GM19395 (cell line): ENCODE results near the gene HAO2.
"Not testable (repeated sequence)": the region's sequence is repeated elsewhere in the genome, so short reads cannot be mapped to it uniquely, and the experiment has no call there.

Source experiments
- ATAC-seq: cut with Tn5 transposase; IDR thresholded peaks from one replicate; pipeline ENCODE4 v1.9.1; 2021; ENCODE audit warnings: mild to moderate bottlenecking, moderate library complexity; ENCODE audit not compliant: unreplicated experiment

The HAO2 gene

GRCh38 chr1:119376594-119376993 is 8.0 kb downstream of the HAO2 start:
- no peak for ATAC-seq

- ATAC-seq = not testable (repeated sequence)
Observed at GRCh38 chr1:119377594-119377993, 9.0 kb downstream of the HAO2 start.

DNA sequence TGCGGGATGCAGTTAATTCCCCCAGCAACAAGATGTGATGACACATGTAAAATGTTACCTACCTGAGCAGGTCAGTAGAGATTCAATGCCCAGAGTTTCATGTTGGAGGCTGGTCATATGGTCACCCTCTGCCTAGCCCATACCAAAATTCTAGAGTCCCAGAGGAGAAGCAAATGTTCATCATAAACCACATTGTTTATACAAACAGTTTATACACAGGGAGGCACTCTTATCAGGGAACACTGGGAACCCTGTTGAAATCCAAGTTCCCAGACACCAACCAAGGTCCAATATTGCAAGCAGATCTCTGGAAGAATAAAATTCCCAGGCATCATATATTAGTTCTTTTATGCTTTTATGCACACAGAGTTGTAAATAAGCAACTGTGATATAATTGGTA is 10.5 kb downstream of the HAO2 start:
- ATAC-seq = no peak

GRCh38 chr1:119380304-119380703 is 11.7 kb downstream of the HAO2 start:
- ATAC-seq = no peak

DNA sequence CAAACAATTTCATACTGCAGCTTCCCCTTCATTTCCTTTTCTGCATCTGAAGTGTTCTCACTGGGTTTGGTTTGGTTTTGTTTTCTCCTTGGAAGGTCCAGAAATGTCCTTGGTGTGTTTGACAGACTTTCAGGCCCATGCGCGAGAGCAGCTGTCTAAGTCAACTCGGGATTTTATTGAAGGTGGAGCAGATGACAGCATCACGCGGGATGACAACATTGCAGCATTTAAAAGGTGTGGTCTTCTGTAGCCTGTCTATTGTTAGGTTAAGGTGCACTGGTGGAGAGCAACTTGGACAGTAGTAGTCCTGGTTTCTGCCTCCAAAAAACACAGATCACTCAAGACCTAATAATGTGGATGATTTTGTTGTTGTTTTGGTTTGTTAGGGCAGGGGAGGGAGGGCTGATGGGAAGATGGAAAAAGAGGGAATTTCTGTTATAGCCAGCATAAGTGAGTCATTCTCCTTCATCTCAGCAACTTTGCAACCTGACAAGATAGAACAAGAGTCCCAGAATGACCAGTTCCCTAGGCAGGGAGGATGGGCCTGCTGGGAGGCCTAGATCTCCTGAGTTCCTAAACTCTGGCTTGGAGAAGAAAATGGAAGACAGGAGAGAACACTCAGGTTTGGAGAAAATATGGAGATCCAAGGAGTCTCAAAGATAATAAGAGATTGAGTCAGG is 12.5 kb downstream of the HAO2 start:
- ATAC-seq = no peak

GRCh38 chr1:119384591-119384990 is 16.0 kb downstream of the HAO2 start:
- no peak for ATAC-seq

DNA sequence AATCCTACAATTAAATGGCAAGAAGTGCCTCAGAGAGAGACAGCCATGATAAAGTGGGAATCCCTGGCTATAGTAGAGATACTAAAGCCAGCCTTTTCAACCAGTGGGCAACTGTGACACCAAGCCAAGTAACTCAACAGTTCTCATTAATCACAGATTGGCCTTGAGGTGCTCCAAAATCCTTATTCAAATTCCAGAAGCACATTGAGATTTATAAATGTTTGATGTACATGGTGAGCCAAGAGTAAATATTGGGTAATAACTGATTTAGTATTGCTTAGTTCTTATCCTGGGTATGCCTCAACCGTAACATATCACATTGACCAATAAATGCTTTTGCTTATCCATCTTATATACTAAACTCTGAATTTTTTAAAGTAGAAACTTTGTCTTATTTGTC is 17.1 kb downstream of the HAO2 start:
- no peak for ATAC-seq

GRCh38 chr1:119387858-119388257 is 19.3 kb downstream of the HAO2 start:
- no peak for ATAC-seq

GRCh38 chr1:119388450-119388849 is 19.9 kb downstream of the HAO2 start:
- no peak for ATAC-seq

- no peak for ATAC-seq
Observed at GRCh38 chr1:119390526-119390925, 21.9 kb downstream of the HAO2 start.

DNA sequence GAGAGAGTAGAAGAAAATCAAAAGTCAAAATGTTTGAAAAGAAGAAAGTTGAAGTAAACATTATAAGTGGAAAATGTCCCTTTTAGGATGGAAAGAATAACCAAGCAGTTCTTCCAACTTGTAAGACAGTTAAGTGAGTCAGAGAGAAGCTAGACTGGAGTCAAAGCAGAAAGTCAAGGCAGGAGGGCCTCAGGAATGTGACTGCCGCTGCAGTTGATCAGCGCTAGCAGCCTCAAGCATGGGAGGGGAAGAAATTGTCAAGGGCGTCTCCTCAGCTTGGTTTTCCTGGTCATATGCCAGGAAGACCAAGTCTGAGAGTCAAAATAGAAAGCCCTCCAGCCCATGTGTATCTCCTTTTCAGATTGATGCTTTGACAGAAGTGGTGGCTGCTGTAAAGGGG is 23.2 kb downstream of the HAO2 start:
- ATAC-seq = no peak

DNA sequence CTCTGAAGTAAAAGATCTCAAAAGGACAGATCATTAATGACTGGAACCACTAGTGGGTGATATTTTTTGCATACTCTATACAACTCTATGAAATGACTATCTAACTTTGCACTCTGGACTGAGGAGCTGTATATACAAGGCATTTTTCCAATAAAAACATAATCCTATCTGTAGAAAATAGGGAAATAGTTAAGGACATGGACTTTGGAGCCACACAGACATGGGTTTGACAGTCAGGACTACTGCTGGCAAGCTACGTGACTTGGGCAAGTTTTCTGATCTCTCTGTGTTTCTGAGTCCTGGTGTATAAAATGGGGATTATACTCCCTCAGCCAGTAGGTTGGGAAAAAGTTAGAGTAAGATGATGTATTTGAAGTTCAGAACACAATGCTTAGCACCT is 25.5 kb downstream of the HAO2 start:
- ATAC-seq = no peak

- ATAC-seq = no peak
Observed at GRCh38 chr1:119396982-119397381, 28.4 kb downstream of the HAO2 start.

- ATAC-seq = no peak
Observed at GRCh38 chr1:119397986-119398385, 29.4 kb downstream of the HAO2 start.

GRCh38 chr1:119404736-119405135 is 36.2 kb downstream of the HAO2 start:
- ATAC-seq = no peak

DNA sequence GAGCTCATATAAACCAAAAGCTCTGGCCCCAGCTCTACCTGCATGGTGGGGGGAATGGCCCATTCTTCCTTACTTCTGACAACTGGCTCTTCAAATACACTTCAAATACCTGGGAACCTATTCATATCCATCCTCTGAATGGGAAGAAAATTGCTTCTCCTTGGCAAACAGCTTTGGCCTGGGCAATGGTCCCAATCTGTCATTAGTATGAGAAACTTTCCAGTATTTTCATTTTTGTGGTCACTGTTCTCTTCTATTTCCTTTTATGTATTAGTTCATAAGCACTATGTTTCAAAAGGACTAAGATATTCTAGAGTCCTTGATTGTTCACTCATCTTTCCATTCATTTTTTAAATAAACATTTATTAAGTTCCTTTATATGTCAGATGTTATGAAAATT is 41.1 kb downstream of the HAO2 start:
- no peak for ATAC-seq

DNA sequence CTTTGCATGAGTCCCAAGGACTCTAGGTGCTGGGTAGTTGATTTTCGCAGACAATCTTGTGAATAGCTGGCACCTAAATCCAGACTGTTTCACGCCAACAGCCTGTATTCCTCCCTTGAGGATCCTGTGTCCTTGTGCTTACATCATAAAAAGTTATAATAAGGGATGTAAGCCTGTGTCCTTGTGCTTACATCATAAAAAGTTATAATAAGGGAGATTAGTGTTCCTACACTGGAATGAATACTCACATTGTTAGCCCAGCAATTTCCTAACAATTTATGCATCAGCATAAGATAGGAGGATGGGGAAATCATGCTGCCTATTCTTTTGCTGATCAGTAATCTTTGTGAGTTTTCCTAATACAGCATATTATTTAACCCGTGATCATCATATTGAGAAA is 42.4 kb downstream of the HAO2 start:
- no peak for ATAC-seq

GRCh38 chr1:119414950-119415349 is 46.4 kb downstream of the HAO2 start, which contains the start of gene HSD3B2:
Gene HSD3B2, plus strand, starts transcription at chr1:119415150. Its CDS starts 270 bp downstream, at chr1:119415420.
- no peak for ATAC-seq

DNA sequence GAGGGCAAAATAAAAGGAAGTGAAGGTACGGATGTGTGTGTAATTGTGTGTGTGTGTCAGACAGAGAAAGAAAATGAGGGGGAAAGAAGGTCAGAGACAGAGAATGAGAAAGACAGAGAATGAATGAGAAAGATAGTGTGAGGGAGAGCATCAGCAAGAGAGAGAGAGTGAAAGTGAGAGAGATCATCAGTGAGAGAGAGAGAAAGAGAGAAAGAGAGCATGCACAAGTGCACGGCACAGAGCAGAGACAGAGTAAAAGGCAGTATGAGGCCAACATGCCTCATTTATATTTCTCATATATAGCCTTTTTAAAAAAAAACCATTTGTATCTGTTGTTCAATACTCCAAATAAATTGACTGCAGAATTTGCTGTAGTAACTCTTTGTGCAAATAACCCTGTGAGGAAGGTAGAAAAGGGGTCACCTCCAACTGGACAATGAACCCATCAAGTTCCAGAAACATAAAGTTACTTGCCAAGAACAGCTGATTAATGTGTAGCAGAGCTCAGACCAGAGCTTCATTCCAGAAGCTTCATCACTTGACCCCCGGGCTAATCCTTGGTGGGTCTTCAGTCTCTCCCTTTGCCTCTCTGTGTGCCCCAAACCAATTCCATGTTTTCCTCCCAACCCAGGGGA is 47.5 kb downstream of the HAO2 start:
- no peak for ATAC-seq

DNA sequence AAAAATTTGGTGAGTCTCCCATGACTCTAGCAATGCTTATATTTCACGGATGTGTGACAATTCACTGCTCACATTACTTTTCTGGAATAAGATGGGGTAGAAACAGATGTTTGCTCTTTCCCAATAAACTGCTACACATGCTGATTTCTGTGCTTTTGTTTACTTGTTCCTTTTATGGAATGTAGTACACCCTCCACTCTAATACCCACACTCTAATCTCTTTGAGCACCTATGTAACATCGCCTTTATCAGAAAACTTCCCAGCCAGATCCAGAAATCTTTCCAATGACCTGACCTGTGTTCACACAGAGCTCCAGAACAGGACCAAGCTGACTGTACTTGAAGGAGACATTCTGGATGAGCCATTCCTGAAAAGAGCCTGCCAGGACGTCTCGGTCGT is 50.5 kb downstream of the HAO2 start:
- no peak for ATAC-seq

- ATAC-seq = no peak
Observed at GRCh38 chr1:119420638-119421037, 52.1 kb downstream of the HAO2 start.

DNA sequence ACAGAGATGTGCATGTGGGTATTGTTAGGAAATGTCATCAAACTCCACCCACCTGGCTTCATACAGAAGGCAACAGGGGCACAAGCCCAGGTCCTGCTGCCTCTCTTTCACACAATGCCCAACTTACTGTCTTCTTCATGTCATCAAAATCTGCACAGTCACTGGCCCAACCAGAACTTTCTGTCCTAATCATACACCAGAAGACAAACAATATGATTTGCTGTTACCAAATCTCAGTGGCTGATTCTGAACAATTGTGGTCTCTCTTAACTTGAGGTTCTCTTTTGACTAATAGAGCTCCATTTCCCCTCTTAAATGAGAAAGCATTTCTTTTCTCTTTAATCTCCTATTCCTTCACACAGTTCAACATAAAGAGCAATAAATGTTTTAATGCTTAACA is 54.0 kb downstream of the HAO2 start:
- ATAC-seq = no peak

GRCh38 chr1:119428991-119429390 is 60.4 kb downstream of the HAO2 start:
- ATAC-seq = no peak
